HepG2 (cell line): Measurements from ENCODE around the gene KCNE5. TPM values are rescaled to one million over a fixed set of nuclear protein-coding genes. Genes with fewer than 3 reads are reported as not detected.
A peak's percentile ranks its signal among the peaks of the same experiment; 100 is the strongest.
"Not testable (repeated sequence)": the region's sequence is repeated elsewhere in the genome, so short reads cannot be mapped to it uniquely, and the experiment has no call there.

ENCODE experiments used
- ATAC-seq: fragments of 200-7000 bp; cut with Tn5 transposase; 3 replicates; pipeline ENCODE4 v1.9.1; 2020; ENCODE audit warnings: mild to moderate bottlenecking, moderate library complexity
- BruUV-seq: library from RNA; stranded (reverse); fragments of 400-500 nt; replicated peaks from 2 replicates; lab custom pipeline; 2021; lab: Mats Ljungman, UMichigan
- CTCF ChIA-PET: fragments of 300-600 bp; formaldehyde crosslinking; extraction: SDS; loops from one replicate; lab custom pipeline; 2021; ENCODE audit warnings: low total read pairs, inconsistent platforms, low intra/inter-chr PET ratio; lab: Yijun Ruan, JAX
- POLR2A ChIA-PET: fragments of 350-600 bp; sonication (Branson Sonifier 250); formaldehyde crosslinking; loops from one replicate; lab custom pipeline; 2020; ENCODE audit warnings: antibody characterized with exemption, inconsistent platforms; lab: Yijun Ruan, JAX
- DNase-seq: peaks from one replicate; pipeline ENCODE4 v3.0.0-alpha.2; 2015; ENCODE audit warnings: low spot score
- FAIRE-seq: peaks from 3 replicates; lab custom pipeline; 2011; peaks lifted over from hg19 to GRCh38; lab: Jason Lieb, UNC
- H2AFZ ChIP-seq: one replicate; pipeline ENCODE4 v1.6.1; 2011; ENCODE audit warnings: low read length, inconsistent platforms
- H3K27ac ChIP-seq: fragments of 300-600 bp; 3 replicates; pipeline ENCODE4 v1.8.0; 2011; ENCODE audit warnings: mixed run types, mild to moderate bottlenecking, mixed read lengths, low read length, inconsistent platforms; ENCODE audit not compliant: insufficient read depth; ENCODE audit errors: extremely low read length
- H3K27me3 ChIP-seq, 2 experiments: fragments of 200-600 bp in 1 of 2; 2 replicates in 1 of 2; 3 replicates in 1 of 2; pipeline versions ENCODE4 v1.6.0 to v1.8.0; 2011; ENCODE audit warnings: low read length in 2 of 2, mild to moderate bottlenecking in 2 of 2, moderate library complexity in 2 of 2, inconsistent platforms in 1 of 2; ENCODE audit not compliant: insufficient read depth in 2 of 2, control insufficient read depth in 1 of 2
- H3K36me3 ChIP-seq, 2 experiments: fragments of 200-600 bp in 1 of 2; replicated peaks in 1 of 2; 2 replicates in 1 of 2; 3 replicates in 1 of 2; pipeline versions ENCODE4 v1.5.1 to v1.8.0; 2011; ENCODE audit warnings: low read length in 2 of 2, inconsistent platforms in 1 of 2; ENCODE audit not compliant: insufficient read depth in 2 of 2, control insufficient read depth in 1 of 2
- H3K4me1 ChIP-seq: 2 replicates; pipeline ENCODE4 v1.5.1; 2012; ENCODE audit warnings: low read length, inconsistent platforms; ENCODE audit not compliant: insufficient read depth
- H3K4me2 ChIP-seq: 2 replicates; pipeline ENCODE4 v1.6.0; 2011; ENCODE audit warnings: low read depth, low read length, inconsistent platforms
- H3K4me3 ChIP-seq, 3 experiments: fragments of 200-600 bp in 1 of 3; sonication (generic), shearing (Covaris generic) in 1 of 3; replicated peaks in 1 of 3; 2 replicates each; pipeline ENCODE4 v1.5.1; 2011 to 2016; ENCODE audit warnings: low read length in 3 of 3, inconsistent platforms in 2 of 3, low read depth in 2 of 3, mild to moderate bottlenecking in 2 of 3, control low read depth in 1 of 3, mixed read lengths in 1 of 3; ENCODE audit not compliant: insufficient read depth in 1 of 3
- H3K79me2 ChIP-seq: one replicate; pipeline ENCODE4 v1.6.1; 2011; ENCODE audit warnings: low read length, inconsistent platforms; ENCODE audit not compliant: insufficient read depth
- H3K9ac ChIP-seq: 2 replicates; pipeline ENCODE4 v1.6.0; 2011; ENCODE audit warnings: mild to moderate bottlenecking, low read depth, low read length, inconsistent platforms; ENCODE audit not compliant: insufficient read depth
- H3K9me3 ChIP-seq: 2 replicates; pipeline ENCODE4 v1.5.1; 2012; ENCODE audit warnings: mild to moderate bottlenecking, low read length
- H4K20me1 ChIP-seq: 2 replicates; pipeline ENCODE4 v1.6.0; 2011; ENCODE audit warnings: inconsistent platforms, mild to moderate bottlenecking, low read length, moderate library complexity; ENCODE audit not compliant: insufficient read depth
- MAF1 ChIP-seq: sonication (generic); formaldehyde crosslinking; IDR thresholded peaks from 2 replicates; pipeline ENCODE4 v1.5.0; 2020; ENCODE audit warnings: missing genetic modification reagents, borderline replicate concordance
- MAFF ChIP-seq: IDR thresholded peaks from 2 replicates; pipeline ENCODE4 v1.6.1; 2011; ENCODE audit warnings: low read depth, low read length, improper control_type of control experiment
- MAFK ChIP-seq, 2 experiments: IDR thresholded peaks in 1 of 2; conservative IDR thresholded peaks in 1 of 2; 2 replicates each; pipeline ENCODE4 v1.6.1; 2011; ENCODE audit warnings: improper control_type of control experiment in 2 of 2, low read length in 2 of 2
- MBNL3 ChIP-seq: fragments of 250-450 bp; sonication (Bioruptor Pico); conservative IDR thresholded peaks from 2 replicates; pipeline ENCODE4 v1.8.0; 2022; ENCODE audit warnings: mild to moderate bottlenecking, inconsistent platforms
- REL ChIP-seq: sonication (generic); formaldehyde crosslinking; conservative IDR thresholded peaks from 2 replicates; pipeline ENCODE4 v1.8.0; 2022; ENCODE audit warnings: mild to moderate bottlenecking, missing genetic modification reagents, moderate library complexity
- SNAPC2 ChIP-seq: sonication (generic); formaldehyde crosslinking; IDR thresholded peaks from 2 replicates; pipeline ENCODE4 v1.8.1; 2022; ENCODE audit warnings: mild to moderate bottlenecking, missing genetic modification reagents
- TCF12 ChIP-seq, 2 experiments: fragments of 450-650 bp in 1 of 2; sonication (generic) in 1 of 2; formaldehyde crosslinking in 1 of 2; IDR thresholded peaks; 2 replicates each; pipeline versions ENCODE4 v1.6.1 to v1.8.0; 2017 to 2022; ENCODE audit warnings: antibody characterized with exemption in 1 of 2, mild to moderate bottlenecking in 1 of 2, missing genetic modification reagents in 1 of 2, moderate library complexity in 1 of 2
- TSC22D2 ChIP-seq: sonication (generic); formaldehyde crosslinking; IDR thresholded peaks from 2 replicates; pipeline ENCODE4 v1.5.1; 2020; ENCODE audit warnings: missing genetic modification reagents, mild to moderate bottlenecking, borderline replicate concordance
- ZNF232 ChIP-seq: sonication (generic); formaldehyde crosslinking; IDR thresholded peaks from 2 replicates; pipeline ENCODE4 v1.4.0; 2020; ENCODE audit warnings: missing genetic modification reagents, borderline replicate concordance
- ZSCAN29 ChIP-seq: sonication (generic); formaldehyde crosslinking; conservative IDR thresholded peaks from 2 replicates; pipeline ENCODE4 v1.4.0; 2020; ENCODE audit warnings: mild to moderate bottlenecking, missing genetic modification reagents
- WGBS: methylation state at CpG from one replicate; pipeline ENCODE4 v1.1.6; 2017; ENCODE audit warnings: low lambda C conversion rate; 5-methylcytosine and 5-hydroxymethylcytosine counted together
- in situ Hi-C: cut with HindIII; loops from 2 replicates; pipeline ENCODE4 v1.10.0; 2017; ENCODE audit warnings: low pct_unique_long_range_greater_than_20kb; ENCODE audit not compliant: extremely low pct_ligation_motif_present
- intact Hi-C: fragments of 100-400 bp; cut with micrococcal nuclease; formaldehyde crosslinking; loops from one replicate; pipeline ENCODE4 v1.10.0; 2022; ENCODE audit not compliant: unreplicated experiment
- polyA plus RNA-seq, 8 experiments: library from polyadenylated mRNA; depleted of rRNA in 3 of 8; stranded (reverse) in 7 of 8; unstranded in 1 of 8; fragments of >200 nt; fragmentation: Illumina TruSeq in 4 of 8; extraction: Trizol in 4 of 8; gene quantifications; 2 replicates each; pipeline versions ENCODE4 v1.2.1 to v1.2.3, GENCODE V29; 2011 to 2016; ENCODE audit warnings: low read depth in 4 of 8, missing spikeins in 1 of 8, mixed read lengths in 1 of 8; ENCODE audit not compliant: insufficient read depth in 1 of 8
- total RNA-seq, 5 experiments: library from RNA; depleted of rRNA; stranded (reverse); fragments of >200 nt; fragmentation: Illumina TruSeq; extraction: Trizol; gene quantifications; 2 replicates each; pipeline ENCODE4 v1.2.3, GENCODE V29; 2016; ENCODE audit warnings: low read depth in 1 of 5
- TF ChIP-seq, protein P1 (sequence below): sonication (generic); formaldehyde crosslinking; IDR thresholded peaks from 2 replicates; pipeline ENCODE4 v1.5.1; 2020; ENCODE audit warnings: mild to moderate bottlenecking, missing genetic modification reagents

The KCNE5 gene
- total and polyA plus RNA-seq, 2 of the 13 experiments (the other 11 are each of a cell fraction or from before 2014, with no cell fraction given): 0.33 to 1.4 TPM

- TF ChIP-seq TSC22D2 (CRISPR knock-in tag) (no peak), MAF1 (CRISPR knock-in tag) (no peak), REL (CRISPR knock-in tag) (no peak), MBNL3 (CRISPR knock-in tag) (no peak), ZSCAN29 (no peak)
- TF ChIP-seq, all 625 proteins: peak for 0
These were observed 46.1 kb downstream of the KCNE5 start (continued) for GRCh38 chrX:109578916-109579315.

- Histone ChIP-seq H3K4me3 (no peak overlapping the region), H3K27me3 (no peaks in the 10 kb centered on the region), H3K9me3 (no peaks in the 10 kb centered on the region), H3K9ac (no peak overlapping the region), H3K4me1 (no peaks in the 10 kb centered on the region), H2AFZ (no peak overlapping the region), H3K79me2 (no peaks in the 10 kb centered on the region), H4K20me1 (no peaks in the 10 kb centered on the region), H3K27ac (no peak overlapping the region), H3K4me2 (no peak overlapping the region), H3K36me3 (no peaks in the 10 kb centered on the region)
- POLR2A ChIA-PET: no interaction called here
- TF ChIP-seq ZNF232 (CRISPR knock-in tag) (no peak), MAFK (conservative IDR thresholded peaks at IDR 0.05 in 1 of 2, IDR thresholded peaks at IDR 0.05 in 1 of 2; ENCODE audit: low read length in 2 of 2) (peak; percentile 10 to 46; a peak in 2 of 4 replicates), SNAPC2 (CRISPR knock-in tag) (no peak), MAFF (peak; percentile 33; the same call in 1 of the 2 replicates), TCF12 (IDR thresholded peaks at IDR 0.05) (no peak), TCF12 (CRISPR knock-in tag; IDR thresholded peaks at IDR 0.05) (no peak)
- TF ChIP-seq, protein P1, sequence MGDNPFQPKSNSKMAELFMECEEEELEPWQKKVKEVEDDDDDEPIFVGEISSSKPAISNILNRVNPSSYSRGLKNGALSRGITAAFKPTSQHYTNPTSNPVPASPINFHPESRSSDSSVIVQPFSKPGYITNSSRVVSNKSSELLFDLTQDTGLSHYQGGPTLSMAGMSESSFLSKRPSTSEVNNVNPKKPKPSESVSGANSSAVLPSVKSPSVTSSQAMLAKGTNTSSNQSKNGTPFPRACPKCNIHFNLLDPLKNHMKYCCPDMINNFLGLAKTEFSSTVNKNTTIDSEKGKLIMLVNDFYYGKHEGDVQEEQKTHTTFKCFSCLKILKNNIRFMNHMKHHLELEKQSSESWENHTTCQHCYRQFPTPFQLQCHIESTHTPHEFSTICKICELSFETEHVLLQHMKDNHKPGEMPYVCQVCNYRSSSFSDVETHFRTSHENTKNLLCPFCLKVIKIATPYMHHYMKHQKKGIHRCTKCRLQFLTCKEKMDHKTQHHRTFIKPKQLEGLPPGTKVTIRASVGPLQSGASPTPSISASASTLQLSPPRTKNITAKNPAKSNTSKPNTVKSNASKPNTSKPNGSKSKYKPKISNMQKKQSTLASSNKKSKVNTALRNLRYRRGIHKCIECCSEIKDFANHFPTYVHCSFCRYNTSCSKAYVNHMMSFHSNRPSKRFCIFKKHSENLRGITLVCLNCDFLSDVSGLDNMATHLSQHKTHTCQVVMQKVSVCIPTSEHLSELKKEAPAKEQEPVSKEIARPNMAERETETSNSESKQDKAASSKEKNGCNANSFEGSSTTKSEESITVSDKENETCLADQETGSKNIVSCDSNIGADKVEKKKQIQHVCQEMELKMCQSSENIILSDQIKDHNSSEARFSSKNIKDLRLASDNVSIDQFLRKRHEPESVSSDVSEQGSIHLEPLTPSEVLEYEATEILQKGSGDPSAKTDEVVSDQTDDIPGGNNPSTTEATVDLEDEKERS (CRISPR knock-in tag): no peak
- DNase-seq (no peak), FAIRE-seq (no peak), ATAC-seq (no peak)
- 0% methylated on average over 2 of the region's 2 CpGs for WGBS
- no TSS peak for BruUV-seq
- intact Hi-C loops: no loop called here
- in situ Hi-C loops: no loop called here
- CTCF ChIA-PET: no interaction called here
These were observed 47.9 kb downstream of the KCNE5 start for GRCh38 chrX:109577055-109577454.

- intact Hi-C loops, H2AFZ ChIP-seq, ATAC-seq, in situ Hi-C loops, H3K27me3 ChIP-seq, H3K9ac ChIP-seq, H3K79me2 ChIP-seq, DNase-seq, FAIRE-seq, H4K20me1 ChIP-seq, H3K4me2 ChIP-seq, CTCF ChIA-PET, H3K4me3 ChIP-seq, POLR2A ChIA-PET, H3K9me3 ChIP-seq, BruUV-seq, H3K36me3 ChIP-seq, H3K4me1 ChIP-seq, H3K27ac ChIP-seq: not testable (repeated sequence)
- WGBS: 53% methylated on average over 4 of the region's 4 CpGs
These were observed 48.9 kb downstream of the KCNE5 start for GRCh38 chrX:109576083-109576482.
